HG02840 (cell line): Measurements from ENCODE around the gene SLC25A12.
"Not testable (repeated sequence)": the region's sequence is repeated elsewhere in the genome, so short reads cannot be mapped to it uniquely, and the experiment has no call there.

ENCODE experiments used
- ATAC-seq: cut with Tn5 transposase; IDR thresholded peaks from one replicate; pipeline ENCODE4 v1.9.1; 2021; ENCODE audit warnings: mild to moderate bottlenecking, moderate library complexity, moderate number of reproducible peaks; ENCODE audit not compliant: unreplicated experiment, low FRiP score

SLC25A12 gene

DNA sequence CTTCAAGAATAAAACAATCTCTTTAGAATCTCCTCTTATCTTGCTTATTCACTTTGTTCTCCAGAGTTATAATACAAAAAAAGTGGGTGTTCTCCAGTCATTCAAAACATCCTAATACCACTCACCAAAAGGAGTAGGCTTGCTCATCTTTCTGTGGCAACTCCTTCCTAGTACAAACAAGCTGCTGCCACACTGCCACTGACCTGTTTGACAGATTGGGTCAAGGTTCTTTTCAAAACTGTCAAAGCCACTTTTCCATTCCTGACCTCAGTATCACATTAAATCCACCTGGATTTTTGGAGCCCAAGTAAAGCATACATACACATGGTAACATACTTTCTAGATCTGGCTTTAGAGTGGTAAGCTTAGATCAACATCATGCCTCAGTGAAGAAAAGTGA is 59.8 kb downstream of the SLC25A12 start:
- no peak for ATAC-seq

DNA sequence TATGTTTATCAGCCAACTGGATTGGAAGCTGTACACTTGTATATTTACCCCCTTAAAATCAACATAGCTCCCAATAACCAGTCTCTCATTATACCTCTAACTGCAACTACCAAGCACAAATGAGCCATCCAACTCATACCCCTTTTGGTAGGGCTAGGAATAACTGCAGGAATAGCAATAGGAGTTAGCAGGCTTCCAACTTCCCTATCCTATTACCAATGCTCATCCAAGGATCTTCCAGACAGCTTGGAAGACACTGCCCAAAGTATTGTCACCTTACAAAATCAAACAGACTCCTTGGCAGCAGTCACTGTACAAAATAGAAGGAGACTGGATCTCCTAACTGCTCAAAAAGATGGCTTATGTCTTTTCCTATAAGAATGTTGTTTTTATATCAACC is 61.6 kb downstream of the SLC25A12 start:
- ATAC-seq = no peak

DNA sequence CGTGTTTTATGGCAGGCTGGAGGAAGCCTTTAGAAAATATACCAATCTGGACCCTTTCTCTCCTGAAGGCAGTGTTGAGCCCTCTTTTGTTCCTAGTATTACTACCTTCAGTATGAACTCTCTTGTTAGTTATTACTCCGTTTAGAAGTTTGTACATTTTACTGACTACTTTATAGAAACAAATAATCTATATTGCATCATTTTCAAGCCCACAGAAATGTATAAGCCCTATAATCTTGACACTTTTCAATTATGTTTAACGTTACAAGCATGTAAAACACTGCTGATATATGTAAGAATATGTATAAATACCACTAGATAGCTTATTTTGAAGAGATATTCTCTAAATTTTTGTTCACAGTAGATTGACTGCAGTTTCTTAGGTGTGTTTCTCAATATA is 64.0 kb downstream of the SLC25A12 start:
- no peak for ATAC-seq

DNA sequence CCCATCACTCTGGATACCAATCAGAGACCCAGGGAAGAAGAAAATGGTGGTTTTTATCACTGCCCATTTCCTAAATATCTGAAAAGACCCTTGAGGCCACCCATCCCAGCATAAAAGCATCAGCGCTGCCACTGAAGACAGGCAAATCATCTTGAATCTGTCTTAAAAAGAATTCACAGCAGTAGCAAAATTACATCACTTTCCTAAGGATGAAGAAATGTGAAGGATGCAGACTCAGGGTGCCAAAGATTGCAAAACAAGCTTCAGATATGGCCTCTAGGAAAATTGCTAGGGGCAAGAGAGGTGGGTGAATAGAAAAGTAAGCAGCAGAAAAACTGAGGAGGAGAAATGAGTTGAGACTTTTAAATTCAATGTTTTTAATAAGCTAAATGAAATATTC is 70.0 kb downstream of the SLC25A12 start:
- no peak for ATAC-seq

DNA sequence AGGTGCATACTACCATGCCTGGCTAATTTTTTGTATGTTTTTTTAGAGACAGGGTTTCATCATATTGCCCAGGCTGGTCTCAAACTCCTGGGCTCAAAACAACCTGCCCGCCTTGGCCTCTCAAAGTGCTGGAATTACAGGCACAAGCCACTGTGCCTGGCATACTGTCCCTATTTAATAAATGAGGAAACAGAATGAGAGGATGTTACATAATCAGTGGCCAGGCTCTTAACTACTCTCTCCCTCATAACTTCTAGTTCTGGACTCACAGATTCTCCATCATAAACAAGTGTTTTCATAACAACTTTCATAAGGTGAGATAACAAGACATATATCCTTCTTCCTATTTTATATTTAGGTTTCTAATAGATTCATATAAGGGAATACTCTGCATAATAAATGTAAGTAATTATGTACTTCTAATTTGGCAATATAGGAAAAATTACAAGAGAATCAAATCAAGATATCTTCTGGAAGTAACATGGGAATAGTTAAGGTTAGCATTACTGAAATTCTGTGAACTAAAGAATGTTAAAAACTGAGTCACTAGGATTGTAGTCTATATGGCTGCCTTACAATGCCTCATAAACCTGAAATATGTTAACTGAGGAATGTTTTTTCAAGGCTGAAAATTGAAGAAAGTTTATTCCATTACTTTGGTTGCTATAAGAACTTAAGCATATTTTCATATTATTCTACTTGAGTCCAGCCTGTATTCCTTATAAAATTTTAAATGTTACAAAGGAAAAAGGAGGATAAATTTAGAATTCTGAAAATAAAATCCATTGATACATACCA is 71.3 kb downstream of the SLC25A12 start:
- no peak for ATAC-seq

DNA sequence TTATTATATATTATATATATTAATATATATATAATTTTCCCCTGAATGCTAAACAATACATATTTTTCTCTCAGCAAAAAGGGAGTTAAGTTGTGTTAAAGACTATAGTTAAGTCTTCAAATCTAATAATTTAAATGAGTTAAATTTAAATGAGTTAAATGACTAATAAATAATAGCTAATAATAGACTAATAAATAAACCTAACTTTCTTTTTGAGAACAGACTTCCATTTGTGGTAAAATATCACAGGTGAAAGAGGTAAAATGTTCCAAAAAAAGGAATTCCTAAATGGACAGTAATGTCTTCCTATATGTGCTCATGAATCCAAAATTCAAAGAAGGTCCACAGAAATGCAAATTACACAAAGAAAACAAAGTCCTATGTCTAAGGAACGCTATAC is 74.6 kb downstream of the SLC25A12 start:
- no peak for ATAC-seq

DNA sequence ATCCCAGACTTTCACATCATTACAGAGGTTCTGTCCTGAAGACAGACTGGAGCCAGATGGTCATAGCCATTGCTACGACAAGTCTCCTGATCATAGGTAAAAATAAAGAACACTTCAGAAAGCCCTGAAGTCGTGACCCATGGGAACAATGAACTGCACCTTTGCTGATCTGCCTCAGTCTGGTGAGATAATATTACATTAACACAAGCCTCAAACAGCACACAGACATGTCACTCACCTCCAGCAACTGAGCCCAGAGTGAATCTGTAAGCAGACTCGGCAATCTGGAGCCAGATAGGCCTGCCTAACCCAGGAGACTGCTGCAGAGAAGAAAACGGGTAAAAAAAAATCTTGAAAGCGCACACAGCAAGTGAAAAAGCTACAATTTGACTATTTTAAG is 79.2 kb downstream of the SLC25A12 start:
- no peak for ATAC-seq

DNA sequence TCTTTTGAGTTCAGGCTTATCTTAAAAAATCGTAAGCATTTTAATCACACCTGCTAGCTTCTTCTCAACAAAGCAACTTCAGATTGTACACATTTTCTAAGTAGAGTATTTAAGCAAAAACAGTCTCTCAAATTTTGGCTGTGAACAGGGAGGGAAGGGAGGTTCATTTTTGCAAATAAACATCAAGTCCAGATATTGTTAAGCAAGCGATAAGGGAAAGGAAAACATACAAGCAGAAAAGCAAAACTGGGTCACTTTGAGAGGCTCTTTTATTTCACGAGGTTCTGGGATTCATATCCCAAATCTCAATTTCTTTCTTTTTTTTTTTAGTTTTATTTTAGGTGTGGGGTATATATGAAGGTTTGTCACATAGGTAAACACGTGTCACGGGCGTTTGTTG is 79.9 kb downstream of the SLC25A12 start:
- ATAC-seq = no peak

DNA sequence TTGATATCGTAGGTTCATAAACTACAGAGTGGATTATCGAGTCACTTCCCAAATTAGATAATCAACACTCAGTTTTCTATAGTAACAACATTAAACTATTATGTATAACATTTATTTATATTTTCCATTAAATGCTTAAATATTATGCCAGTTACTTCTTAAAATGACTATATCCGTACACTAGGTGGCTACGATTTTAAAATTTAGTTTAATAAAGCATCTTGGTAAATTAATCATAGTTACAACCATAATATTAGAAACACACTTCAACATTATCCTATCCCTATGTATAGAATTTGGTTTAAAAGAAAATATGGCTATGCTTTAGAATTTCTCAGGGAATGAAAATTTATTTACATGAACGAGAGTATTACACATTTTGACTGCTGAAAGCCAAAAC is 80.3 kb downstream of the SLC25A12 start:
- no peak for ATAC-seq

DNA sequence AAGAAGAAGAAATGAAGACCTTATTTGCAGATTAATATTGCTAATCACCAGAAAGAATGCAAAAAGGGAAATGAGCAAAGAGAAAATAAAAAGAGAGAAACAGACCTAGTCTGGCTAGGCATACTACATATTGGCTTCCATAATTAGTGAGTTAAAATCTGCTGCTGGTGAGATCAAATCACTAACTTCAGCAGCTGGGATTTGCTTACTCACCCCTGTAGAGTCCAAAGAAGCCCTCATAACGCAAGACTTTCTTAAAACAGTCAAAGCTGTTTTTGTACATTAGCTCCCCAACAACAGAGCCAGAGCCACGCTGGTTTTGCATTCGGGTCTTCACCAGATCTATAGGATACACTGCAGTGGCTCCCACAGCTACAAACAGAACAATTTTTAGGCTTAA is 80.9 kb downstream of the SLC25A12 start:
- no peak for ATAC-seq

DNA sequence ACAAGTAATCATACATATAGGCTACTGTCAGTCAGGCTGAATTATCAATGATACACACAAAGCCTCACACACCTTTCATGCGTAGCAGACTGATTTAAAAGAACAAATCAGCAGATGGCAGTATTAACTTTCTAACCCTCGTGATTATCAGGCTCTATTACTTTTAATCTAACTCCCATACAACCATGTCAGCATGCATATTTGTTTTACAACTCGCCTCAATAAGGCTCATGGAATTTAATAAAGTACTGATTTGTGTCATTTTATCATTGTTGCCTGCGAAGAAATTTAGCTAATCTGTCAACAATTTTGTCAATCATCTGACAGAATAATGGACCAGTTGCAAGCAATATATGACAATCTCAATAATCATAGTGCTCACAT is 82.8 kb downstream of the SLC25A12 start:
- no peak for ATAC-seq

DNA sequence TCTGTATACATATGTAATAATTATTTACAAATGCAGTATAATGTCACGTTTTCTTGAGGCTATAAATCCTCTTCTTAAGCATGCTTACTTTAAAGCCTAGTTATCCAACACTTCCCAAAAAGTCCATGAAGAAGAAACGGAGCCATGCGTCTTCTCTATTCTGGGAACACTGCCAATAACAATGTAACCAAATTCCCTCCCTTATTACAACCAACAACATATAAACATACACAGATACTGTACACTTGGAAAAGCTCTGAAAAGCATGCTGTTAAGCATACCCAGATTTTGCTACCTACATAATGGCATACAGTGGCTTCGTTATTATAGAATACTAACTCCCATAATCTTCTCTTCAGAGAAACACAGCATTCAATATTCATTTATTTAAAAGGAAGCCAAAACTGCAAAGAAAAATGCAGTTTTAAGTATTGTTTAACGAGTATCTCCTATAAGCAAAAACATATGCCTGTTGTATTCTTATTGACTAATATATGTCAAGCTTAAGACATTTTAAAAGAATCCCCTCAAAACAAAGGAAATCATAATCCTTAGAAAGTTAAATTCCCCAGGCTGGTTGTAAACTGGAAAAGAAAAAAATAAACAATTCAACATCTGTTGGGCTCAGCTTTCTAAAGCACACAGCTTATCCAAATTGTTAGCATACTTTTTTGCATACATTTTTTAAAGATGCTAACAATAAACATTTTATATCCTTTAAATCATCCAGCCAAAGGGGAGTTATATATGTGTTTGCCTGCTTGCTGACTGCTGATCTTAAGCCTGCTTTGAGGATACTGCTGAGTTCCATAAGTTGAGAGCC is 83.4 kb downstream of the SLC25A12 start:
- ATAC-seq = no peak

DNA sequence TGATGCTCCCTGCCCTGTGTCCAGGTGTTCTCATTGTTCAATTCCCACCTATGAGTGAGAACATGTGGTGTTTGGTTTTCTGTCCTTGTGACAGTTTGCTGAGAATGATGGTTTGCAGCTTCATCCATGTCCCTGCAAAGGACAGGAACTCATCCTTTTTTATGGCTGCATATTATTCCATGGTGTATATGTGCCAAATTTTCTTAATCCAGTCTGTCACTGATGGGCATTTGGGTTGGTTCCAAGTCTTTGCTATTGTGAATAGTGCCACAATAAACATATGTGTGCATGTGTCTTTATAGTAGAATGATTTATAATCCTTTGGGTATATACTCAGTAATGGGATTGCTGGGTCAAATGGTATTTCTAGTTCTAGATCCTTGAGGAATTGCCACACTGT is 85.2 kb downstream of the SLC25A12 start:
- not testable (repeated sequence) for ATAC-seq

DNA sequence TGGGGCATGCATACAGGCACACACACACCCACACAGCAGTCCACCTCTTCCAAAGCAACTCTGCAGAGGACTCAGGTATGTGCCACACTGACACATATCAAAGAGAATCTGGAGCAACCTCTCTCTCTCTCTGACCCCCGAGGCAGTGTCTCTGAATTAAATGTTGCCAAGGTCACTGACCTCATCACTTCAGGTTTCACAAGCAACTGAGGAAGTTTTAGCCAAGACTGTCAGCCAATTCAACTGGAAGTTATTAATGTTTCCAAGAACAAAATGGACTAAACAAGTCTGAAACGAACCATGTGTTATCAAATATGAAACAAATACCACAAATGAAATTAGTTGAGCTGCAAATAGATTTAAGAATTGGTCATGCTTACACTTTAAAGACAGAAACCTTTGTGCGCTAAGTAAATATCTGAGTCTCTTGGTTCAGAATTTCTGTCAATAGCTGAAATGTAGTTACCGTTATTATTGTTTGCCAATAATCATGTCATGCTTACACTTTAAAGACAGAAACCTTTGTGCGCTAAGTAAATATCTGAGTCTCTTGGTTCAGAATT is 86.1 kb downstream of the SLC25A12 start:
- ATAC-seq = no peak

DNA sequence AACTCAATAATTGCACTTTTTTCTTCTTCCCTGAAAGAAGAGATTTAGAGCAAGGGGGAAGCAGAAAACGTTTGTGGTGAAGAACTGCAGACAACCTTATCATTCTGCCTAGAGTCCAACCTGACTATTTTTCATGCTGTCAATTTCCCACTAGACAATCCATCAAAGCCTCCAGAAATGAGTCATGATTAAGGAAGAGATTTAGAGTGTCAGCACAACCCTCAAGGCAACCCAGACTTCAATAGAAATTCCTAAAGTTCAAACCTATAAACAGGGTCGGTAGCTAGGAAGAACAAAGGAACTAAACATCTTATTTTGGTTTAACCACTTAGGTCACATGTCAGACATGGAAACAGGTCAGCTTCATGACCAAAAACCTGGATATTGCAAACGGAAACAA is 86.9 kb downstream of the SLC25A12 start:
- no peak for ATAC-seq

DNA sequence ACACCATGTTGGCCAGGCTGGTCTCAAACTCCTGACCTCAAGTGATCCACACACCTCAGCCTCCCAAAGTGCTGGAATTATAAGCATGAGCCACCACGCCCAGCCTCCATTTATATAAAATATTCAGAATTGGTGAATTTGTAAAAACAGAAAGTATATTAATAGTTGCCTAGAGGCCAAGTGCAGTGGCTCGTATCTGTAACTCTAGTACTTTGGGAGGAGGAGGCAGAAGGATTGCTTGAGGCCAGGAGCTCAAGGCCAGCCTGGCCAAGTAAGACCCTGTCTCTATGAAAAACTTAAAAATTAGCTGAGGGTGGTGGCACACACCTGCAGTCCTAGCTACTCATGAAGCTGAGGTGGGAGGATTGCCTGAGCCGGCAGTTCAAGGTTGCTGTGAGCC is 89.6 kb downstream of the SLC25A12 start:
- ATAC-seq = no peak

DNA sequence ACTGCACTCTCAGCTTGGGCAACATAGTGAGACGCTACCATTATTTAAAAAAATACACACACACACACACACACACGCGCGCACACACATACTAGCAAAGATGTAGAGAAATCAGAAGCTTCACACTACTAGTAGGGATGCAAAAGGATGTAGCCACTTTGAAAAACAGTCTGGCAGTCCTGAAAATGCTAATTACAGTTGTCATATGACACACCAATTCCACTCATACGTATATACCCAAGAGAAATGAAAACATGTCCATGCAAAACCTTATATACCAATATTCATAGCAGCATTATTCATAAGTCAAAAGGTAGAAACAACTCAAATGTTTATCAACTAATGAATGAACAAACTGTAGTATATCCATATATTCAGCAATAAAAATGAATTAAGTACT is 90.3 kb downstream of the SLC25A12 start:
- no peak for ATAC-seq

DNA sequence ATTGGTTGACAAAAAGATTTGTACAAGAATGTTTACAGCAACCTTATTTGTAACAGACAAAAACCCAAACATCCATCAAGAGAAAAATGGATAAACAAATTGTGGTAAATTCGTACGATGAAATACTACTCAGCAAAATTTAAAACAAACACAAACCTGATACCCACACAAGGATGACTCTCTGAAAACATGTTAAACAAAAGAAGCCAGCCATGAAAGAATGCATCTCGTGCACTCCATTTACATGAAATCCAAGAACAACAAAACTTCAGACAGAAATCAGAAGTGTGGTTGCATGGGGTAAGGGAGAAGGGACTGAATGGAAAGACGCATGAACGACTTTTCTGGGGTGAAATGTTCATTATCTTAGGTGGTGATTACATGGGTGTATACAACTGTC is 93.4 kb downstream of the SLC25A12 start:
- ATAC-seq = no peak

DNA sequence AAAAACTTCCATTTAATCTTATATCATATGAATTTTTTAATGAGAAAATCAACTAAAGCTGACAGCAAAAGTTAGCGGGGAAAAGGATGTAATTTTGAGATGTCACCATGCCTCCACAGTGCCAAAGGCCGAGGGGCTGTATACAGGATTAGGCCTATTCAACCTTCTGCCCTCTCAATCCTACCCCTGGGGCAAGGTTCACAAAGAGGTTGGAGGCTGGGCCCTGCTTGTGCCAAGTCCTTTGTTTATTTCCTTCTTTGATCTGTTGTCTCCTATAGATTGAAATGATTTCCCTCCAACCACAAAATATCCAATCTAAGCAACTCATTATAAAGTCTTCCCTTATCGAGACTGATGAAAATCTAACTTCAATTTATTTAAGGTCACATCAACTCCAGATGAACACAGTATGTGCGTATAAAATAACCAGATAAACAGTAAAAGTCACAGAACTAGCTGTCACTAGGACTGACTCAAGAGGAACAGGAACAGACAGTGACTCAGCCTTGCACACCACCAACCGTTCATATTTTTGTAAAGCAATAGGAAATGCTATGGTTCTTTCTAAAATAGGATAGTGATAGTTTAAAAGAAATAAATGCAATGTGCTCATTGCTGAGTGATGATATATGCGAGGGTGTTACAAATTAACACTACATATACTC is 95.8 kb downstream of the SLC25A12 start:
- no peak for ATAC-seq

DNA sequence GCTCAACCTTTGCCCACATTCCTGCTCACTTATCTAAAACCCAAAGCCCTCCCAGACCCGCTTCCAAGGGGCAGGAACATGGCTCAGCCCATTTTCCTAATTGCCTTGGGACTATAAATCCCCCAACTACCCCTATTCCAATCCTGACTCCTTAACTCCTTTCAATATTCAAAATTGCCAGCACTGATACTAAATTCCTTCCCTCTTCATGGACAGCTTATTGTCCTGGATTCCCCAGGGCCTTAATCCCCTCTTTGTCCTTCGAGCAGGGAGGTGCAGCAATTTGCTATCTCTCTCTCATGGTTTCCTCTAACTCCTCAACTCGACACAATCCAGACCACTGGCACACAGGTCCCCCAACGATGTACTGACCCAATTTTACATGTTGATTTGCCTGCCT is 99.1 kb downstream of the SLC25A12 start:
- no peak for ATAC-seq
